DMS114 treated with DMSO at 0.1 percent for 48 hours (cell line): ENCODE data around the gene DCDC1.

ENCODE experiments used
- DNase-seq: peaks from one replicate; lab custom pipeline; 2025; ENCODE audit not compliant: unreplicated experiment; lab: John Stamatoyannopoulos, UW

The DCDC1 gene

GRCh38 chr11:30919389-30920152 is 450.0 kb downstream of the DCDC1 start:
- no peak for DNase-seq

- peak; percentile 99 for DNase-seq
Measured at GRCh38 chr11:30917859-30918478, 451.6 kb downstream of the DCDC1 start.

GRCh38 chr11:30917266-30917665 is 452.3 kb downstream of the DCDC1 start:
- DNase-seq: no peak

GRCh38 chr11:30916764-30917163 is 452.8 kb downstream of the DCDC1 start:
- no peak for DNase-seq

GRCh38 chr11:30914143-30914762 is 455.3 kb downstream of the DCDC1 start:
- DNase-seq: peak; percentile 90

GRCh38 chr11:30911247-30911646 is 458.3 kb downstream of the DCDC1 start:
- DNase-seq: no peak

GRCh38 chr11:30908857-30909256 is 460.7 kb downstream of the DCDC1 start:
- no peak for DNase-seq

GRCh38 chr11:30908272-30908671 is 461.3 kb downstream of the DCDC1 start:
- DNase-seq: no peak

GRCh38 chr11:30902929-30903328 is 466.6 kb downstream of the DCDC1 start:
- no peak for DNase-seq

- no peak for DNase-seq
Measured at GRCh38 chr11:30895046-30895445, 474.5 kb downstream of the DCDC1 start.

GRCh38 chr11:30893318-30893717 is 476.2 kb downstream of the DCDC1 start:
- no peak for DNase-seq

- DNase-seq: no peak
Measured at GRCh38 chr11:30889143-30889794, 480.3 kb downstream of the DCDC1 start.

GRCh38 chr11:30879322-30880005 is 490.1 kb downstream of the DCDC1 start:
- DNase-seq: no peak

GRCh38 chr11:30878400-30878799 is 491.1 kb downstream of the DCDC1 start:
- no peak for DNase-seq

GRCh38 chr11:30876663-30877396 is 492.7 kb downstream of the DCDC1 start:
- DNase-seq: no peak

GRCh38 chr11:30876228-30876627 is 493.3 kb downstream of the DCDC1 start:
- DNase-seq: no peak

- DNase-seq: no peak
Measured at GRCh38 chr11:30875806-30876205, 493.7 kb downstream of the DCDC1 start.

GRCh38 chr11:30873924-30874610 is 495.5 kb downstream of the DCDC1 start:
- DNase-seq: no peak

GRCh38 chr11:30868626-30869081 is 500.9 kb downstream of the DCDC1 start:
- DNase-seq: no peak

GRCh38 chr11:30863209-30863608 is 506.3 kb downstream of the DCDC1 start:
- no peak for DNase-seq
